DND-41 (cell line): Measurements from ENCODE around the gene ARHGAP24.

Source experiments
- CTCF ChIP-seq: IDR thresholded peaks from 2 replicates; pipeline ENCODE4 v1.5.1; 2012; ENCODE audit warnings: borderline replicate concordance, low read length, moderate library complexity, mild to moderate bottlenecking; ENCODE audit not compliant: poor library complexity, severe bottlenecking; ENCODE audit errors: extremely low read depth
- EZH2 ChIP-seq: IDR thresholded peaks from 3 replicates; pipeline ENCODE4 v1.6.1; 2012; ENCODE audit warnings: borderline replicate concordance, low read depth, mild to moderate bottlenecking, moderate library complexity, low read length, inconsistent platforms; ENCODE audit not compliant: severe bottlenecking

- no peak for TF ChIP-seq CTCF
- TF ChIP-seq EZH2 = no peak
Observed at GRCh38 chr4:86031927-86032326, 557.0 kb downstream of the ARHGAP24 start.
